ENCODE measurements around the gene NHS.

NHS gene

DNA sequence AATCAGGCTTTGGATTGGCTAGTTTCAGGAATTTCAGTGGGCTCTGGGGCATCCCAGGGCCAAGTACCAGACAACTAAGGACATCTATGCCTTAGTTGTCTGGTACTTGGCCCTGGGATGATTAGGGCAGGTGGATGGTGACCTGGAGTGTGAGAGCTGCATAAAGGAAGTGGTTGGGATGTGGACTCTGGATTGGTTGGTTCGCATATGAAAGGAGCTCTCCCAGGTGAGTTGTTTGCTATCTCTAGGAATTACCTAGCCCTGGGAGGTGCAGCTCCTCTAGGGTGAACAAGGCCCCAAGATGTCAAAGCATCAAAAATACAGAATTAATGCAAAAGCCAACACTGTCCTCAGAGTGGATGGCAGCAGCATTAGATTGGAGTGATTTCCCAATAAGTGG lies 109.6 kb downstream of the NHS start:
- H3K27ac ChIP-seq (ENCODE audit: low read length, poor library complexity, severe bottlenecking), result no peak overlapping the region
- H3K27me3 ChIP-seq (ENCODE audit: control insufficient read depth in 1 of 2, insufficient read depth in 1 of 2, low read length in 2 of 2), result no peaks in the 10 kb centered on the region
- no peak overlapping the region for H2BK12ac ChIP-seq (ENCODE audit: low read length in 2 of 2)
- H3K79me1 ChIP-seq (replicated peaks; ENCODE audit: low read length, poor library complexity, severe bottlenecking), result peaks cover 8% of the 10 kb centered on the region
- H3K14ac ChIP-seq (ENCODE audit: low read length in 2 of 2), result no peak overlapping the region
- H2AFZ ChIP-seq (ENCODE audit: low read depth, low read length), result no peak overlapping the region
- WGBS, result no CpG with 5 or more reads among the region's 1 CpG
- H3K4me1 ChIP-seq (ENCODE audit: control insufficient read depth, insufficient read depth, low read depth, low read length), result peaks cover 3% of the 10 kb centered on the region
- H4K91ac ChIP-seq (ENCODE audit: low read length), result no peak overlapping the region
- H2BK120ac ChIP-seq (ENCODE audit: low read depth, low read length), result no peak overlapping the region
- H2BK15ac ChIP-seq (ENCODE audit: low read depth, poor library complexity, severe bottlenecking), result no peak overlapping the region
- no peak overlapping the region for H3K4me2 ChIP-seq (ENCODE audit: low read length, poor library complexity, severe bottlenecking)
- H3K36me3 ChIP-seq (ENCODE audit: control insufficient read depth in 1 of 2, insufficient read depth in 2 of 2, low read depth in 1 of 2, low read length in 2 of 2), result no peaks in the 10 kb centered on the region
- H4K8ac ChIP-seq (ENCODE audit: low read length), result no peak overlapping the region
- H3K18ac ChIP-seq (ENCODE audit: low read depth in 1 of 2, low read length in 2 of 2), result no peak overlapping the region
- H3K4ac ChIP-seq (ENCODE audit: low read depth in 1 of 2, low read length in 2 of 2), result no peak overlapping the region
- no peaks in the 10 kb centered on the region for H3K9me3 ChIP-seq (ENCODE audit: control insufficient read depth, low read length)
- no peak overlapping the region for H3K9ac ChIP-seq (ENCODE audit: low read length)
- H3K23ac ChIP-seq (ENCODE audit: low read length in 2 of 2), result no peak overlapping the region
- H2AK5ac ChIP-seq (ENCODE audit: low read length, severe bottlenecking), result no peak overlapping the region
- H3K4me3 ChIP-seq (ENCODE audit: insufficient read depth in 1 of 2, low read depth in 1 of 2, low read length in 2 of 2), result no peak overlapping the region
- H2BK5ac ChIP-seq (ENCODE audit: low read depth, low read length, poor library complexity, severe bottlenecking), result no peak overlapping the region
- no peak for DNase-seq

DNA sequence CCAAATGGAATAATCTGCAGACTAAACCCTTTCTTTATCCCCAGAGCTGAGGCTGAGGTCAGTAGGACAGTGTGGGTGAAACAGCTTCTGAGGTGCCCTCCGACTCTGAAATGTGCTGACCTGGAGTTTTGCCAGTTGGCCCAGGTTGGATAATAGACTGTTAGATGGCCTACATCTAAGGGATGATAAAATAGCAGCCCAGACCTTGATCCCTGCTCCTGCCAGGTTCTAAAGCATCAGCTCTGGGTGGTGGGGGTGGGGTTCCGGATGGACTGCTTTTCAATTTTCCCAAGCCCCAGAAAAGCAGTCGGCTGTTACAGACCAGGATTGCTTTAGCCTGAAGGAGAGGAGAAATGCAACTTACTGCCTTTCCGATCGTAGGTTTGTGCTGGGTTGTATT lies 110.4 kb downstream of the NHS start:
- WGBS, result 68% methylated on average over 5 of the region's 5 CpGs
- H3K4ac ChIP-seq (ENCODE audit: low read depth in 1 of 2, low read length in 2 of 2), result no peak overlapping the region
- no peak overlapping the region for H3K9ac ChIP-seq (ENCODE audit: low read length)
- no peak overlapping the region for H2BK5ac ChIP-seq (ENCODE audit: low read depth, low read length, poor library complexity, severe bottlenecking)
- no peak overlapping the region for H3K4me2 ChIP-seq (ENCODE audit: low read length, poor library complexity, severe bottlenecking)
- H3K79me1 ChIP-seq (replicated peaks; ENCODE audit: low read length, poor library complexity, severe bottlenecking), result peaks cover 8% of the 10 kb centered on the region
- no peak overlapping the region for H3K14ac ChIP-seq (ENCODE audit: low read length in 2 of 2)
- H3K27me3 ChIP-seq (ENCODE audit: control insufficient read depth in 1 of 2, insufficient read depth in 1 of 2, low read length in 2 of 2), result no peaks in the 10 kb centered on the region
- no peaks in the 10 kb centered on the region for H3K9me3 ChIP-seq (ENCODE audit: control insufficient read depth, low read length)
- no peak overlapping the region for H3K4me3 ChIP-seq (ENCODE audit: insufficient read depth in 1 of 2, low read depth in 1 of 2, low read length in 2 of 2)
- H2BK15ac ChIP-seq (ENCODE audit: low read depth, poor library complexity, severe bottlenecking), result no peak overlapping the region
- no peak overlapping the region for H2AK5ac ChIP-seq (ENCODE audit: low read length, severe bottlenecking)
- no peak overlapping the region for H4K8ac ChIP-seq (ENCODE audit: low read length)
- no peak overlapping the region for H3K23ac ChIP-seq (ENCODE audit: low read length in 2 of 2)
- no peak overlapping the region for H2BK120ac ChIP-seq (ENCODE audit: low read depth, low read length)
- no peak overlapping the region for H2BK12ac ChIP-seq (ENCODE audit: low read length in 2 of 2)
- no peak overlapping the region for H3K18ac ChIP-seq (ENCODE audit: low read depth in 1 of 2, low read length in 2 of 2)
- no peak overlapping the region for H2AFZ ChIP-seq (ENCODE audit: low read depth, low read length)
- no peak for DNase-seq
- H3K36me3 ChIP-seq (ENCODE audit: control insufficient read depth in 1 of 2, insufficient read depth in 2 of 2, low read depth in 1 of 2, low read length in 2 of 2), result no peaks in the 10 kb centered on the region
- H3K4me1 ChIP-seq (ENCODE audit: control insufficient read depth, insufficient read depth, low read depth, low read length), result peaks cover 3% of the 10 kb centered on the region
- no peak overlapping the region for H3K27ac ChIP-seq (ENCODE audit: low read length, poor library complexity, severe bottlenecking)
- H4K91ac ChIP-seq (ENCODE audit: low read length), result no peak overlapping the region

DNA sequence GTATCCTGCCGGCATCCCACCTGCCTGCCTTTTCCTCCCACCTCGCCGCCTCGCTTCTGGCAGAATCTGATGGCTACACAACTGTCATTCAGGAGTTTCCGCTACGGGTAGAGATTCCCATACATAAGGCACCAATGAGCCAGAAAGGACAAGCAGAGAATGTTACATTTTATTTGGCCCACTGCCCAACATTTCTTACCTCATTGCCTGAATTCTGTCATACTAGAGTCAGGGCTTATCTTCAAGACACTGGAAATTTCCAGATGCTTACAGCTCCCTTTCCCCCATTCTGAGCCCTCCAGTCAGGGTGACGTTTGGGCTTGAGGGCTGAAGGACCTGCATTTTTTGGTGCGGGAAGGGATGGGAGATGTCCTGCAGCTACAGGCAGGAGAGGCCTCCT lies 113.0 kb downstream of the NHS start:
- no peak overlapping the region for H2BK120ac ChIP-seq (ENCODE audit: low read depth, low read length)
- H2BK12ac ChIP-seq (ENCODE audit: low read length in 2 of 2), result no peak overlapping the region
- H3K36me3 ChIP-seq (ENCODE audit: control insufficient read depth in 1 of 2, insufficient read depth in 2 of 2, low read depth in 1 of 2, low read length in 2 of 2), result no peaks in the 10 kb centered on the region
- no peaks in the 10 kb centered on the region for H3K27me3 ChIP-seq (ENCODE audit: control insufficient read depth in 1 of 2, insufficient read depth in 1 of 2, low read length in 2 of 2)
- H4K8ac ChIP-seq (ENCODE audit: low read length), result no peak overlapping the region
- no peak overlapping the region for H2AFZ ChIP-seq (ENCODE audit: low read depth, low read length)
- no peak overlapping the region for H3K4ac ChIP-seq (ENCODE audit: low read depth in 1 of 2, low read length in 2 of 2)
- H3K23ac ChIP-seq (ENCODE audit: low read length in 2 of 2), result no peak overlapping the region
- no peak overlapping the region for H3K27ac ChIP-seq (ENCODE audit: low read length, poor library complexity, severe bottlenecking)
- peaks cover 3% of the 10 kb centered on the region for H3K4me1 ChIP-seq (ENCODE audit: control insufficient read depth, insufficient read depth, low read depth, low read length)
- no peak overlapping the region for H3K4me2 ChIP-seq (ENCODE audit: low read length, poor library complexity, severe bottlenecking)
- no peak overlapping the region for H2BK15ac ChIP-seq (ENCODE audit: low read depth, poor library complexity, severe bottlenecking)
- no peak overlapping the region for H2AK5ac ChIP-seq (ENCODE audit: low read length, severe bottlenecking)
- H3K4me3 ChIP-seq (ENCODE audit: insufficient read depth in 1 of 2, low read depth in 1 of 2, low read length in 2 of 2), result no peak overlapping the region
- H3K9ac ChIP-seq (ENCODE audit: low read length), result no peak overlapping the region
- H3K9me3 ChIP-seq (ENCODE audit: control insufficient read depth, low read length), result no peaks in the 10 kb centered on the region
- 96% methylated on average over 6 of the region's 8 CpGs for WGBS
- DNase-seq, result no peak
- no peak overlapping the region for H3K14ac ChIP-seq (ENCODE audit: low read length in 2 of 2)
- no peak overlapping the region for H2BK5ac ChIP-seq (ENCODE audit: low read depth, low read length, poor library complexity, severe bottlenecking)
- H3K79me1 ChIP-seq (replicated peaks; ENCODE audit: low read length, poor library complexity, severe bottlenecking), result peaks cover 6% of the 10 kb centered on the region
- H3K18ac ChIP-seq (ENCODE audit: low read depth in 1 of 2, low read length in 2 of 2), result no peak overlapping the region
- H4K91ac ChIP-seq (ENCODE audit: low read length), result no peak overlapping the region

DNA sequence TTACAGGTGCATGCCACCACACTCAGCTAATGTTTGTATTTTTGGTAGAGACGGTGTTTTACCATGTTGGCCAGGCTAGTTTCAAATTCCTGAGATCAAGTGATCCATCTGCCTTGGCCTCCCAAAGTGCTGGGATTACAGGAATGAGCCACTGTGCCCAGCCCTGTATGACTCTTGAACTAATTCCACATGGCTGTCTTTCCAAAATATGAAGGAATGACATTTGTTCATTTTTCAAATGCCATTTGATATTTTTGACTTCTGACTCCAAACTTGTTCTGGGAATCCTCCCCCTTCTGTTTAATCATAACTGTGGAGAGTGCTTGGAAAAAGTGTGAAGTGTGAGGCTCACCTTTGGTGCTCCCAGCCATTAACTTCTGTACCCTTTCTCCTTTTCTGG lies 119.2 kb downstream of the NHS start:
- Histone ChIP-seq H3K4me1 (ENCODE audit: control insufficient read depth, insufficient read depth, low read depth, low read length) (no peaks in the 10 kb centered on the region), H3K4me3 (ENCODE audit: insufficient read depth in 1 of 2, low read depth in 1 of 2, low read length in 2 of 2) (no peak overlapping the region), H4K8ac (ENCODE audit: low read length) (no peak overlapping the region), H2AFZ (ENCODE audit: low read depth, low read length) (no peak overlapping the region), H3K9ac (ENCODE audit: low read length) (no peak overlapping the region), H3K14ac (ENCODE audit: low read length in 2 of 2) (no peak overlapping the region), H3K4ac (ENCODE audit: low read depth in 1 of 2, low read length in 2 of 2) (no peak overlapping the region), H3K4me2 (ENCODE audit: low read length, poor library complexity, severe bottlenecking) (no peak overlapping the region), H2BK5ac (ENCODE audit: low read depth, low read length, poor library complexity, severe bottlenecking) (no peak overlapping the region), H3K9me3 (ENCODE audit: control insufficient read depth, low read length) (no peaks in the 10 kb centered on the region), H2BK15ac (ENCODE audit: low read depth, poor library complexity, severe bottlenecking) (no peak overlapping the region), H3K27ac (ENCODE audit: low read length, poor library complexity, severe bottlenecking) (no peak overlapping the region), H2BK12ac (ENCODE audit: low read length in 2 of 2) (no peak overlapping the region), H3K18ac (ENCODE audit: low read depth in 1 of 2, low read length in 2 of 2) (no peak overlapping the region), H2BK120ac (ENCODE audit: low read depth, low read length) (no peak overlapping the region), H2AK5ac (ENCODE audit: low read length, severe bottlenecking) (no peak overlapping the region), H3K27me3 (ENCODE audit: control insufficient read depth in 1 of 2, insufficient read depth in 1 of 2, low read length in 2 of 2) (peaks cover 0 to 5% of the 10 kb centered on the region in 2 experiments), H3K36me3 (ENCODE audit: control insufficient read depth in 1 of 2, insufficient read depth in 2 of 2, low read depth in 1 of 2, low read length in 2 of 2) (no peaks in the 10 kb centered on the region), H3K23ac (ENCODE audit: low read length in 2 of 2) (no peak overlapping the region), H4K91ac (ENCODE audit: low read length) (no peak overlapping the region), H3K79me1 (replicated peaks; ENCODE audit: low read length, poor library complexity, severe bottlenecking) (peaks cover 2% of the 10 kb centered on the region)
- WGBS, result 90% methylated on average over 1 of the region's 1 CpG
- DNase-seq, result no peak

Measured in mesenchymal stem cell (in vitro differentiated cells and primary cell).